Stimulated activated CD4-positive, alpha-beta T cell treated with anti-CD3 and anti-CD28 coated beads, Interleukin-15, amount 100 ng/mL, for 1 hour (primary cell): Measurements from ENCODE around the gene GTF2A2.
"Not testable (repeated sequence)": the region's sequence is repeated elsewhere in the genome, so short reads cannot be mapped to it uniquely, and the experiment has no call there.

Experiments
- DNase-seq, 2 donors: peaks; one replicate each; pipeline ENCODE4 v3.0.0-alpha.2; 2020; ENCODE audit warnings: low read depth in 1 of 2, low spot score in 1 of 2

The GTF2A2 gene

DNA sequence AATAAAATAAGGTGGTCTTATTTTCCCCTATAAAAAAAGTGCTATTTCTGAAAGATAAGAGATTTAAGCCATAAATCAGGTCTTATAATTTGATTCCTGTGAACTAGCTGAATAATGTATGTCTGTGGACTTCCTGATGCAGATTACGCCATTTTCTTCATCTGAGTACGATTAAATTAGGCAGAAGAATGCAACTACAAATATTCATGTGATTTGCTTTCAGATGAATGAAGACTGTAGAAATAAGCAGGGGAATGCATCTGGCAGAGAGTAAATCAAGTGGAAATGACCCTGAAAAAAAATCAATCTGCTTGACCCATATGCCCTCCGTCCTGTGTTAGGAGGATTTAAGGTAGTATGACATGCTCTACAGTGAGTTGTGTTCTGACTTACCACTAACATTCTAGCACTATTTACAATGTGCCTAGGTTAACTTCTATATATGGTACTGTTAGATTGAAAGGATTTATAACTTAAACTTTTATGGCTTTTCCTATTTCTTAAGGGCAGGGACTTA, 17.1 kb upstream of the GTF2A2 start:
- no peak for DNase-seq

DNA sequence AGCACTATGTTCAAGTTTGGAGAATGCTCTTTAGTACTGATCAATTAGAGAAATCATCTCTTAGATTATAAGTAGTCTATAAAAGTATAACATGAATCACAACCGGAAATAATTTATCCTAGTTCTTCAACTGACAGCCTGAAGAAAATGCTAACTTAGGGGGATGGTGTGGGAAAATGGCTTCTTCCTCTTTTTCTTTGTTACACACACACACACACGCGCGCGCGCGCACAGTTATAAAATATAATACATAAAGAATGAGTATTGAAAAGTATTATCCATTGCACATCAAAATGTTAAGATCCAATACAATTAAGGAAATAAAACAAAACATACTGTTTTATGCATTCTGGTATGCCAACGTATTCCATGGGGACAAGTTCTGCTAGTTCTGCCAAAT, 11.2 kb upstream of the GTF2A2 start:
- no peak for DNase-seq

DNA sequence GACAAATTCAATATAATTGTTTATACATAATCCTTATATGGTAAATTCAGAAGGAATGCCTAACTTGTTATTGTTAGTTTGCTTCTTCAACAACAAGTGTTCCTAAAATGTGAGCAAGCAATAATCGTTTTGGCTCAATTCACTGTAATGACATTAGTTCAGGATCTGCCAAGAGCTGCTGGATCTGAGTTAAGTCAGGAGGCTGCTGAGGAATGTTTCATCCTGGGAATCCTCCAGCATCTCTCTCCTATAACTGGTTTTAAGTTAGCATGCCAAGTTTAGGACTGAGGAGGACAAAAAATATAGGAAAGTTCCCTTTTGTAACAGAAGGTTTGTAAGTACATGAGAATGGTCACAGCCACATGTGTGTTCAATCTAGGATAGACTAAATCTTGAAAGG, 4.9 kb upstream of the GTF2A2 start:
- no peak for DNase-seq

DNA sequence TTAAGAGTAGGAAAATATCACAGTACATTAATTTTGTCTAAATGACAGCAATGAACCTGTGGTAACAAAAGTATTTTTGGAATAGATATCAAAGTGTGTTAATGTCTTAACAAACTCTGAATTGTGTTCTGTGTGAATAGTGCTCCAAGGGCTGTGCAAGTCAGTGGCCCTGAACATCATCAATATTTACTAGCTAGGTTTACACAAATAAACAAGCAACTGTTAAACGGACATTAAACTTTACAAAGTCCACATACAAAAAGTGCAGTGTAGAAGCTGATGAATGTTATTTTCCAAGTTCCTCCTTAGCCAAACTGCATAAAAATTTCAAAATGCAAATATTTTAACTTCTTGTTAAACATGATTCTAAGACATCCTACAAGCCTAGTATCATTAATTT, 2.1 kb upstream of the GTF2A2 start:
- DNase-seq: no peak

DNA sequence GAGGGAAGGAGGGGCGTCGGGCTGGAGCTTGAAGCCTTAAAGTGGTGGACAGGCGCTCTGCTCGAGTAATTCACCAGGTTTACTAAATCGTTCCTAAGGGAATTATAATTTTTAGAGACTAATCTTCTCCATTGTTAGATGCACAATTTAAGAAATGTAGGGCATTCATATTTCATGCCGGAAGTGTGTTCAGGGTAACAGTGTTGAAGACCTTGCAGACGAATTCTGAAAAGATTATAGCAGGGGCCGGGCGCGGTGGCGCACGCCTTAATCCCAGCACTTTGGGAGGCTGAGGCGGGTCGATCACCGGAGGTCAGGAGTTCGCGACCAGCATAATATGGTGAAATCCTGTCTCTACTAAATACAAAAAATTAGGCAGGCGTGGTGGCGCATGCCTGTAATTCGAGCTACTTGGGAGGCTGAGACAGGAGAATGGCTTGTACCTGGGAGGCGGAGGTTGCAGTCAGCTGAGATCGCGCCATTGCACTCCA, 365 bp upstream of the GTF2A2 start:
- no peak for DNase-seq

DNA sequence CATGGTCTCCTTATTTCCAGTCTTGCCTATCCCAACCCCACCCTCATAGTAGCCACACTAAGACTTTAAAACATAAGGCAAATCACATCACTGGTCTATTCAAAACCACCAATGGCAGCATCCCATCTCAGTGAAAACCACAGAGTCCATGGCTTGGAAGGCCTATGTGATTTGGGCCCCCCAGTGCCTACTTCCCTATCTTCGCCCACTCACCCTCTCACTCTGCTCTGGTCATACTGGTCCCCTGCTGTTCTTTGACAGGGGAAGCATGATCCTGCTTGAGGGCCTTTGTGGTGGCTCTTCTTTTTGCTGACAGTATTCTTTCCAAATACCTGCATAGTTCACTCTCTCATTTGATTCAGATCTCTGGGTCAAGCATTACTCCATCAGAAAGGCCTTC, 3.3 kb downstream of the GTF2A2 start:
- DNase-seq: no peak

DNA sequence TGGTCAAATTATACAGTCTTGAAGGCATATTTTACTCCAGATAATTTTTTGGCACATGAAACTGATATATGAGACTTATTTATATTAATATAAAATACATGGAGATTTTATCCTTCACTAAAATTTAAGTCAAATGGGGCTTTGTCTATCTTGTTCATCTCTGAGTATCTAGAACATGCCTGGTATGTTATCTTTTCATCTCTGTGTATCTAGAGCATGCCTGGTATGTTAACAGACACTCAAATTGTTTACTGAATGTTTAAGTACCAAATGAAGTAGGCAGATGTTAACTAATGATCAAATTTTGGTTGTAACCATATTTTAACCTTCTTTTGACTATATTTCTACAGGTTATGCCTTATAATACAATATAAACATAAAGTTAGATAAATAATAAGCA, 7.7 kb downstream of the GTF2A2 start:
- DNase-seq: no peak

DNA sequence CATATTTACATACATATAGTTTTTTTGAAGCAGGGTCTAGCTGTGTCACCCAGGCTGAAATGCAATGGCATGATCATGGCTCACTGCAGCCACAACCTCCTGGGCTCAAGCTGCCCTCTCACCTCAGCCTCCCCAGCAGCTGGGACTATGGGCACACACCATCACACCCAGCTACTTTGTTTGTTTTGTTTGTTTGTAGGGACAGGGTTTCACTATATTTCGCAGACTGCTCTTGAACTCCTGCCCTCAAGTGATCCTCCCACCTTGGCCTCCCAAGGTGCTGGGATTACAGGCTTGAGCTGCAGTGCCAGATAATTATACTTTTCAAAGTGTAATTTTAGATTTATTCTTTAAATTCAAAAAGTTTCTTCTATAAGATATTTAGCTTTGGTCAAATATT, 10.2 kb downstream of the GTF2A2 start:
- no peak for DNase-seq

DNA sequence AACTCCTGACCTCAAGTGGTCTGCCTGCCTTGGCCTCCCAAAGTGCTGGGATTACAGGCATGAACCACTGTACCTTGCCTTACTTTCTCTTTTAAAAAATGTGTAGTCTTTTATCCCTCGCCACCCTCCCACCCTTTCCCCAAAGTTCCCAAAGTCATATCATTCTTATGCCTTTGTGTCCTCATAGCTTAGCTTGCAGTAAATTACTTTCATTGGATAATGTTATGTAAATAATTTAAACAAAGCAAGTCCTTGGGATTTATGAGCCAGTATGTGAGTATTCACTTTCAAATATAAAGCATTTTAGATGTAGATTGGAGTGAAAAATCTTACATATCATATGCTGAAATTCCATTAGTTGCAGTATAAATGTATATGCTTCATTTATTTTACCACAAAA, 11.0 kb downstream of the GTF2A2 start:
- no peak for DNase-seq

DNA sequence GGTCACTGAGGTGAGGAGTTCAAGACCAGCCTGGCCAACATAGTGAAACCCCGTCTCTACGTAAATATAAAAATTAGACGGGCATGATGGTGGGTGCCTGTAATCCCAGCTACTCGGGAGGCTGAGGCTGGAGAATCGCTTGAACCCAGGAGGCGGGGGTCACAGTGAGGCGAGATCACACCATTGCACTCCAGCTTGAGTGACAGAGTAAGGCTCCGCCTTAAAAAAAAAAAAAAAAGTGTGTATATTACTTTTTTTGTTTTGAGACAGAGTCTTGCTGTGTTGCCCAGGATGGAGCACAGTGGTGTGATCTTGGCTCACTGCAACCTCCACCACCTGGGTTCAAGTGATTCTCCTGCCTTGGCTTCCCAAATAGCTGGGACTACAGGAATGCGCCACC, 11.5 kb downstream of the GTF2A2 start:
- not testable (repeated sequence) for DNase-seq

DNA sequence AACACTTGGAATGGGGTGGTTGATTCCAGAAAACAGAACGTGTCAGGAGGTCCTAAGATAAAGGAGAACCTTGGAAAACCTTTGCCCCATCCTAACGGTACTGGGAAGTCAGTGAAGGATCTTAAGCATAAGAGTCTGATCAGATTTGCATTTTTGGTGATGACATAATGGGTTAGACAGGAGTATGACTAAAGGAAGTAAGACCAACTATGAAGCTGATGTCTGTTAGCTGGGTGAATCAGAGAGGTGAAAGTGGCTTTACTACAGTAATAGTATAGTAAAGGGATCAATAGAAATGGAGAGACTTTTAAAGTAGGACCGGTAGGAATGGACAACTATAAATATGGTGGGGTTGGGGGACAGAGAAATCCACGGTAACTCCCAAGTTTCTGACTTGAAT, 12.6 kb downstream of the GTF2A2 start:
- DNase-seq: no peak

DNA sequence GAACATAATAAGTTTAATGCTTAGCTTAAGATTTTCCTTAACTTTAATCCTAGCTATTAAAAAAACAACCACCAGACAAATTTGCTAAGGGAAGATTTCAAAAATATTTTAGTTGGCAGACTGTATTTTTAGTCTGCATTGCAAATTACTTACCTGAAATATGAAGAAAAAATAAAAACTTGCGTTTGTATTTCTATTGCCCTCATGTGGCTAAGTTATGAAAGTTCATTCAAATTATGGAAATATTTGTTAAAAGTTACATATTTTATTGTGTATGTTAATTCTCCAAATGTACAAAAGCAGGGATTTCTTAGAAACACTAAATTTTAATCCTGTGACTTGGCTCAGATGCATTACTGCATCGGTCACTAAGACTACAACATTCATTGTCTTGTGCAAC, 15.0 kb downstream of the GTF2A2 start:
- no peak for DNase-seq

DNA sequence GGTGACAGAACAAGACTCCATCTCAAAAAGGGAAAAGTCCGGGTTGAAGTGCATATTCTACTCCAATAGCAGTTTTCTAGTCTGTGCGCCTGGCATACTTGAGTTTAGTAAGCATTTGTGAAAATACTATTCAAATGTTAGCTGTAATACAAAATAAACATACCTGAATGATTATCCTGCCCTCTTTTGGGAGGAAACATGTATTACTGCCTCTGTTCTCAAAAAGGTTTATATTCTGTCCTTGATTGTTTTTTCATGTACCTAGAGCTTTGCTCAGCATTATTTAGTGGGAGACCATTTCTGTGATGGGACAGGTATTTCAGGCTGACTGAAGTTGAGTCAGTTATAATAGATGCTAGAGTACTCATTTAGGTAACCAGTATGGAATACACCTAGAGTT, 19.8 kb downstream of the GTF2A2 start:
- DNase-seq: not testable (repeated sequence)

DNA sequence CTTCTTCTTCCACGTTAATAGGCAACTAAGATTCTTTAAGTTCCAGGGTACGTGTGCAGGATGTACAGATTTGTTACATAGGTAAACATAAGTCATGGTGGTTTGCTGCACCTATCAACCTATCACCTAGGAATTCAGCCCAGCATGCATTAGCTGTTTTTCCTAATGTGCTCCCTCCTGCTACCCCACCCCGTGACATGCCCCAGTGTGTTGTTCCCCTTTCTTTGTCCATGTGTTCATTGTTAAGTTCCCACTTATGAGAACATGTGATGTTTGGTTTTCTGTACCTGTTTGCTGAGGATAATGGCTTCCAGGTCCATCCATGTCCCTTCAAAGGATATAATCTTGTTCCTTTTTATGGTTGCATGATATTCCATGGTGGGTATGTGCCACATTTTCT, 21.1 kb downstream of the GTF2A2 start:
- no peak for DNase-seq

DNA sequence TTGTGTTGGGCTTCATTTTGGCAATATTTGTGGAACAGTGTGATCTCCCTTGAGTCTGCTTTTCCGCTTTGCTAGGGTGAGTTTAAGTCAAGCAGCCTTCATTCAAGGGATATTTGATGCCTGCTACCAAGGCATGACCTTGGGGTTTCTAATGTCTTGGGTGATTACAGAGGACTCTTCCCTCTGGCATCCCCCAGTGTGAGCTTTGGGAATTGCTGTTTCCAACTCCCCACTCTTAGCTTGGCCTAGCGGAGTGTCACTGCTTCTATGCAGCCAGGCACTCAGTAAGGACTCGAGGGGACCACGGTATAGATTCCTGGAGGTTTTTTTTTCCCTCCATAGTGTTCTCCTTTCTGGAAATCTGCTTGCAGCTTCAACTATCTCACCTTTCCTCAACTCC, 24.6 kb downstream of the GTF2A2 start:
- DNase-seq: no peak

DNA sequence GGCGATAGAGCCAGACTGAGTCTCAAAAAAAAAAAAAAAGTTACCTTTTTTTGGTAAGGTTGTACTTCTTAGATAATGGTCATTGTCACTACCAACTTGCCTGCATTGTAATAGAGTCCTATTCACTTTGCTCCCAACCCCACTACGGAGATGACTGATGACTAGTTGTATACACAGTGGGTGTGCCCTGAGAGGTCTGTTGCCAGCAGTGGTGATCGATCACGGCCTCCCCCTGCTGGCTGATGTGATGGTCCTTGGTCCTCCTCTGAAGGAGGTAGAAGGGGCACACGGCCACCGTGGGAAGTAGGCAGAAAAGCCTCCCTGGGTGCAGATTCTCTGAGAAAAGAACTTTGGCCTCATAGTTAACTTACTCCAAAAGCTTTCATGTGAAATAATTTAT, 35.0 kb downstream of the GTF2A2 start:
- DNase-seq: peak in 1 of 2 donors; percentile 8

DNA sequence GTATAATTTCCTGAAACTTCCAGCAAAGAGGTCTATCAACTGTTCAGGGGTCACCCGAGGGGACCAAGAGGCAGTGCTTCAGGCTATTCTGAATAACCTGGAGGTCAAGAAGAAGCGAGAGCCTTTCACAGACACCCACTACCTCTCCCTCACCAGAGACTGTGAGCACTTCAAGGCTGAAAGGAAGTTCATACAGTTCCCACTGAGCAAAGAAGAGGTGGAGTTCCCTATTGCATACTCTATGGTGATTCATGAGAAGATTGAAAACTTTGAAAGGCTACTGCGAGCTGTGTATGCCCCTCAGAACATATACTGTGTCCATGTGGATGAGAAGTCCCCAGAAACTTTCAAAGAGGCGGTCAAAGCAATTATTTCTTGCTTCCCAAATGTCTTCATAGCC, 38.9 kb downstream of the GTF2A2 start:
- DNase-seq: no peak

DNA sequence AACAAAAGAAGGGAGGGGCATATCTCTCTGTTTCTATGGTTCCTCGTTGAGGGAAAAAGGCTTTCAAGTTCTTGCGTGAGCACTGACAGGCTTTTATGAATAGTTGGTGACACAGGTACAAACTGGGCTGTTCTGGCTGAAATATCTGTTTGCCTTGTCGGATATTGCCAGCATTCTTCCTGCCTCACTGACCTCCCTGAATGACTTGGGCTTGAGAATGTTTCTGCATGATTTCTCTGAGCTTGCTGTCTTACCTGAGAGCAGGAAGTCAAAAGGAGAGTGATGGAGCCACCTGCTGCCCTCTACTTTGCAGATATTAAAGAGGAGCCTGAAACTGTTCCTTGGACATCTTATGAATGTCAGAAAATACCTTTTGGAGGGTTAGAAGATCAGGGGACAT, 40.9 kb downstream of the GTF2A2 start:
- DNase-seq: no peak

DNA sequence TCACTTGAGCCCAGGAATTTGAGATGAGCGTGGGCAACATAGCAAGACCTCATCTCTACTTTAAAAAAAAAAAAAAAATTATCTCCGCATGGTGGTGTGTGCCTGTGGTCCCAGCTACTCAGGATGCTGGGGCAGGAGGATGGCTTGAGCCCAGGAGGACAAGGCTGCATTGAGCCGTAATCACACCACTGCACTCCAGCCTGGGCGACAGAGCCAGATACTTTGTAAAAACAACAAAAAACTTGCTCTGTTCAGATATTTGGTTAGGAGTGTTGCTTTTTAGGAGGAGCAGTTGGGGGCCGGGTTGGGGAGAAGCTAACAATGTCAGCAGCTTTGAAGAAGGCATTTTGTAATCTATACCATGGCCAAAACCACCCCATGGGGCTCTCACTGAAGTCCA, 41.7 kb downstream of the GTF2A2 start:
- no peak for DNase-seq

DNA sequence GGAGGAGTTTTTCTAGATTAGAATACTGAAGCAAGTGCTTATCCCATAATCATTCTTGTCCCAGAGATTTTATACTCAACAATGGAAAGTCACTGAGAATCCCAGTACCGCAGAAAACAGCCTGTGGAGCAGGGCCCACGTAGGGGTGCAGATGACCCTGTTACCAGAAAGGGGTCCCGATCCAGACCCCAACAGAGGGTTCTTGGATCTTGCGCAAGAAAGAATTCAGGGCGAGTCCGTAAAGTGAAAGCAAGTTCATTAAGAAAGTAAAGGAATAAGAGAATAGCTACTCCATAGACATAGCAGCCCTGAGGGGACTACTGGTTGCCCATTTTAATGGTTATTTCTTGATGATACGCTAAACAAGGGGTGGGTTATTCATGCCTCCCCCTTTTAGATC, 43.2 kb downstream of the GTF2A2 start:
- DNase-seq: no peak

DNA sequence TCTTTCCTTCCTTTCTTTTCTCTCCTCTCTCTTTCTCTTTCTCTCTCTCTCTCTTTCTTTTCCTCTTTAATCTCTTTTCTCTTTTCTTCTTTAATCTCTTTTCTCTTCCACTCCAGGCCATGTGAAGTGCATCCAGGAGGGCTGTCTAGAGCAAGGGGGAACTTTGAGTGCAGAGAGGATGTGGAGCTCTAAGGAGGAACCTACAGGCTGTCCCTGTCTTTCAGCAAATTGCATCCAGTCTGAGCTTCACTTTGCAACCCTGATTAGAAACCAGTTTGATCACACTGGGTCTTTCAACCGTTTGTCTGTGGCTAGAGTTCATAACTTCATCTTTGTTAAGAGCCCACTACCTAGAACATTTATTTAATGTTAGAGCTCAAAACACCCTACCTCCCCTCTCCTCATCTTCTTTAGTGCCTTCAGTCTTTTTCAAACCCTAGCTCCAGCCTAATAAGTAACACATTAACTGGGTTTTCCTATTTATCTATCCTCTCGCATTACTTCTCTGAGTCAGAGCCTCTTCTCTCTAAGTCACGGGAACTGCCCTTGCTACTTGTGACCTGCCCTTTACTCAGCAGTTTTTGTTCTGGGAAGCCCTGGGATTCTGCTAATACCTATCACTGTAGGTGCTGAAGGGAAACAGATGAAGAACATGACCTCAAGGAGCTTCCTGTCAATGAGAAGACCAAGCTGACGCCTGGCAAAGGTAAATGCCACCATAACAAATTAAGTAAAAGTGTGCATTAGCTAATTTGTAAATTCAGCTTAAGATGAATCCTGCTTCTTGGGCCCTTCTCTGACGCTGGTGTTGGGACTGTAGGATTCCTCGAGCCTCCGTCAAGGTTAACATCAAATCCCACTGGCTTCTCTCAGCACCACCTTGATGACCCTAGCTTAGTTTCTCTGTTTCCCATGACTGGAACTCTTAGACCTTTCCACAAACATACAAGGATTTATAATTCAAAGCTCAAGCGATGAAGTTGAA, 45.7 kb downstream of the GTF2A2 start, which contains the start of gene GCNT3:
Gene GCNT3, plus strand, starts transcription at position 508 of the 985 bp plus-strand sequence. CDS start 6,456 bp downstream, outside the sequence.
- DNase-seq: no peak
